ENCODE measurements around the gene NEK6.

DNA sequence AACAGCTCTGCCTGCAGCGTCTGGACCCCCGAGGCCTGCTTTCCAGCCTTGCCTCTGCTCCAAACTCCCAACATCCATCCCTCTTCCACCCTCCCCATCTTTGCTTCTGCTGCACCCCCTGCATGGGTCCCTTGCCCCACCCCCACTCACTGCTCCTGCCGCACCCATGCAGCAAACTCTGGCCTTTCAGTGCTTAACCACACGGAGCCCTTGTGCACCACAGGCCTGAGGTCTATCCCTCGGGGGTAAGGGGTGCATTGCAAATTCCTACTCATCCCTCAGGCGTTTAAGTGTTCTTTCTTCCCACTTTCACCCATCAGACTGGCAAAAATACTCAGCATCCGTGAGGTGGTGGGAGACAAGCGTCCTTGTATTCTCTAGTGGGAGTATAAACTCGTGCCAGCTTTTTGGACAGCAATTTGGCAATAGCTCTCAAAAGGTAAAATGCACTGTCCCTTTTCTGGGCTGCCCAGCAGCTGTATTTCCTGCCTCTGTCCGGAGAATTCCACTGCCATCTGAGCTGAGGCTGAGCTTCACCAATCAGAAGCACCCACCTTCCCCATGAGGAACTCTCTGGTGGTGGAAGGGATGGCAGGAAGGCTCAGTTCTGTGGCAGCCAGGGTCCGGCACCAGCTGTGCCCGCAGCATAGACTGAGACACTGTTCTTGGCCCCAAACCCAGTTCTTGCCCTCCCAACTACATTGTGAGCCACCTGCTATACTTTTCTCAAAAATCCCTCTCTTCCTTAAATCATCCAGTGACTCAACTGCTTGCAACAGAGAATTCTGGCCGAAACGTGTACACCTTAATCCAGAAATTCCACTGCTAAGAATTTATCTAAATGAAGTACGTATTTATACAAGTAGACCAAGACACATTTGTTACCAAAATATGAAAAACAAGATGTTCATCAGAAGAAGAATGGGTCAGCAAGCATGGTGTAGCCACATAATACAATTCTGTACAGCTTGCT, 142.5 kb downstream of the NEK6 start:
- TF ChIP-seq, protein P1, sequence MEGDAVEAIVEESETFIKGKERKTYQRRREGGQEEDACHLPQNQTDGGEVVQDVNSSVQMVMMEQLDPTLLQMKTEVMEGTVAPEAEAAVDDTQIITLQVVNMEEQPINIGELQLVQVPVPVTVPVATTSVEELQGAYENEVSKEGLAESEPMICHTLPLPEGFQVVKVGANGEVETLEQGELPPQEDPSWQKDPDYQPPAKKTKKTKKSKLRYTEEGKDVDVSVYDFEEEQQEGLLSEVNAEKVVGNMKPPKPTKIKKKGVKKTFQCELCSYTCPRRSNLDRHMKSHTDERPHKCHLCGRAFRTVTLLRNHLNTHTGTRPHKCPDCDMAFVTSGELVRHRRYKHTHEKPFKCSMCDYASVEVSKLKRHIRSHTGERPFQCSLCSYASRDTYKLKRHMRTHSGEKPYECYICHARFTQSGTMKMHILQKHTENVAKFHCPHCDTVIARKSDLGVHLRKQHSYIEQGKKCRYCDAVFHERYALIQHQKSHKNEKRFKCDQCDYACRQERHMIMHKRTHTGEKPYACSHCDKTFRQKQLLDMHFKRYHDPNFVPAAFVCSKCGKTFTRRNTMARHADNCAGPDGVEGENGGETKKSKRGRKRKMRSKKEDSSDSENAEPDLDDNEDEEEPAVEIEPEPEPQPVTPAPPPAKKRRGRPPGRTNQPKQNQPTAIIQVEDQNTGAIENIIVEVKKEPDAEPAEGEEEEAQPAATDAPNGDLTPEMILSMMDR (IDR thresholded peaks at IDR 0.05) = no peak
- no peak for TF ChIP-seq POLR2A (IDR thresholded peaks at IDR 0.05)

Measured in body of pancreas (tissue), 4 donors.